Rectal smooth muscle tissue (tissue), 1 donor: Measurements from ENCODE around the gene ARHGAP9.

Experiments
- H3K27ac ChIP-seq: one replicate; pipeline ENCODE4 v1.7.0; 2013; ENCODE audit warnings: low read depth, low read length, inconsistent platforms
- H3K27me3 ChIP-seq: one replicate; pipeline ENCODE4 v1.7.0; 2013; ENCODE audit warnings: low read length; ENCODE audit not compliant: control insufficient read depth, insufficient read depth
- H3K36me3 ChIP-seq: one replicate; pipeline ENCODE4 v1.7.0; 2013; ENCODE audit warnings: low read length; ENCODE audit not compliant: control insufficient read depth, insufficient read depth
- H3K4me1 ChIP-seq: one replicate; pipeline ENCODE4 v1.7.0; 2013; ENCODE audit warnings: low read length; ENCODE audit not compliant: control insufficient read depth, insufficient read depth
- H3K4me3 ChIP-seq: one replicate; pipeline ENCODE4 v1.7.0; 2013; ENCODE audit warnings: low read length
- H3K9ac ChIP-seq: one replicate; pipeline ENCODE4 v1.7.0; 2013; ENCODE audit warnings: low read length

Gene ARHGAP9

DNA sequence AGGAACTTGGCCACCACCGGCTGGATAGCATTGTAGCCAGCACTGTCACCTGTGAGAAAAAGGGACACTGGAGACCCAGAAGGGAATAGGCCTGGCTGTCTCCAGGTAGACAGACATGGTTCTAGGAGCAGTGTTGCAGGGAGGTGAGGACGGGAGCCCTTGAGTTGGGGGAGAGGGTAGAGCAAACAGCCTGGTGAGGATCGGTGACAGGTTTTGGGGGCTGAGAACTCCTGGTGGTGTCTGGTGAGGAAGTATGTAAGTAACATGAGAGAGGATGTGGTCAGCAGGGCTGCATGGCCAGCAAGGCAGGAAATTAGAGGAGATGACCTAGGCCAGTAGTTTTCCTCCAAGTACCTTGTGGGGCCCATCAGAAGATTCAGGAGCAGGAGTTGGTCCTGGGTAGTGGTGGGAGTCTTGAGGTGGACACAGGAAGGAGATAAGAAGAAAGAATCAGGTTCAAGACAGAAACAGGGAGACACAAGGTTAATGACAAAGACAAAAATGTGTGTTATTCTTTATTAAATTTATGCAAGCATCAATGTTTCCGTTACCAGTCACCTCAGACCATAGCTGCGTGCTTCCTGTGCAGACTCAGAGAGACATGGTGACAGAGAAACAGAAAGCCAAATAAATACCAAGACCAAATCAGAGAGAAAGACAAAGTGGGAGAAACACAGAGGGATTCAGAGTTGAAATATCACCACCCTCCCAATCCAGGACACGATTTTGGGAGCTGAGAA, at the start of gene ARHGAP9:
Gene ARHGAP9 (minus strand): TSS at position 491 of the 740 bp plus-strand sequence. CDS start 460 bp downstream, at position 31.
- Histone ChIP-seq H3K9ac (peak within 1 kb of the TSS; percentile 14), H3K36me3 (peaks cover 2% of the 10 kb centered on the region), H3K27ac (no peak within 1 kb of the TSS), H3K4me1 (peaks cover 2% of the 10 kb centered on the region), H3K27me3 (peaks cover 15% of the 10 kb centered on the region), H3K4me3 (peak within 1 kb of the TSS; percentile 33)

DNA sequence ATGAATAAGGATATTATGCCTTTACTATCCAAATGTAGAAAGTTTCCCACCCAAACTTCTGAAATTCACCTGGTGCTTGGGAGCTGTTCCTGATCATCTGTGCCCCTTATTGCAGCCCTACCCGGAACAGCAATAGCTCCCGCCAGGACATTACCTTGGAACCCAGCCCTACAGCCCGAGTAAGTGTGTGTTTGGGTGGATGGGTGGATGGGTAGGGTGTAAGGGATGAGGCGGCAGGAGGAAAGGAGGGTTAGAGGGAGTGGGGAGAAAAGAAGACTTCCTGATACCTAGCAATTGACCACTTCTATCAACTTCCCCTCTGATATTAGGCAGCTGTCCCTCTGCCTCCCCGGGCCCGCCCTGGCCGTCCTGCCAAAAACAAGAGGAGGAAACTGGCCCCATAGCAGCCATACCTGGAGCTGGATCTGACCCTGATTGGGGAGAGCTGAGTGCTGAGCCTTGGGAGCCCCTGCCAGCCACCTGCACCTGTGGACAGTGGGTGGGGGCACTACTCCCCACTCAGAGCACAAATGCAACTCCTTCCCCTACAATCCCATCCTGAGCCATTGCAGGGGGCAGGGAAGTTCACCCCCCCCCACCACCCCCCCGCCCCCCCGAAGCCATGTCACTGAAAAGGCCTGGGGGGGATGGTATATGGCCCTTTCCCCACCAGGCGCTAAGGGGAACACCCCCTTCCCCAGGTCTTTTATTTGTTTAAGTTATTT, 49.3 kb upstream of the ARHGAP9 start:
- Histone ChIP-seq H3K27ac (no peak overlapping the region), H3K9ac (no peak overlapping the region), H3K4me3 (no peak overlapping the region), H3K27me3 (no peaks in the 10 kb centered on the region), H3K4me1 (peaks cover 3% of the 10 kb centered on the region), H3K36me3 (peaks cover 51% of the 10 kb centered on the region)

DNA sequence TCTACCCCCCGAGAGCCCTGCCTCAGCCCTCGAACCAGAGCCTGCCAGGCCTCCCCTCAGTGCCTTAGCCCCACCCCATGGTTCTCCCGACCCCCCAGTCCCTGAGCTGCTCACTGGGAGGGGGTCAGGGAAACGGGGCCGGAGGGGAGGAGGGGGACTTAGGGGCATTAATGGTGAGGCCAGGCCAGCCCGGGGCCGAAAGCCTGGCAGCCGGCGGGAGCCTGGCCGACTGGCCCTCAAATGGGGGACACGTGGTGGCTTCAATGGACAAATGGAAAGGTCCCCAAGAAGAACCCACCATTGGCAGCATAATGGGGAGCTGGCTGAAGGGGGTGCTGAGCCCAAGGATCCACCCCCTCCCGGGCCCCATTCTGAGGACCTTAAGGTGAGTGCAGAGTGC, 48.5 kb upstream of the ARHGAP9 start:
- peaks cover 10% of the 10 kb centered on the region for H3K4me1 ChIP-seq
- H3K9ac ChIP-seq: no peak overlapping the region
- no peaks in the 10 kb centered on the region for H3K27me3 ChIP-seq
- no peak overlapping the region for H3K4me3 ChIP-seq
- peaks cover 46% of the 10 kb centered on the region for H3K36me3 ChIP-seq
- no peak overlapping the region for H3K27ac ChIP-seq

DNA sequence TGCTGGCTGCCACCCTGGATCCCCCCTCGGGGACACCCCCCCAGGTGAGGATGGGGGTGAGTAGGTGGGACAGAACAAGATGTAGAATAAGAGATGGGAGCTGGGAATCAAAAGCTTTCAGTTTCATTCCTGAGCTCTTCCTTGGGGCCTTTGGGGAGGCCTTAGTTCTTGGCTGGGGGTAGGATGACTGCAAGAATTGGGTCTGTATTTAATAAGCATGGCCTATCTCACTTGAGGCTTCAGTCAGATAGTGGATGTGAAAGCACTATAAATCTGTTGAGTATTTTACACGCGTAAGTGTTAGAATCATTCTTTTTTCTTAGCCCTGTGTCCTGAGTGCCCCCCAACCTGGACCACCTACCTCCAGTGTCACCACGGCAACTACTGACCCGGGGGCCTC, 47.5 kb upstream of the ARHGAP9 start:
- Histone ChIP-seq H3K4me1 (peaks cover 10% of the 10 kb centered on the region), H3K27me3 (no peaks in the 10 kb centered on the region), H3K4me3 (no peak overlapping the region), H3K9ac (no peak overlapping the region), H3K27ac (no peak overlapping the region), H3K36me3 (peaks cover 36% of the 10 kb centered on the region)

DNA sequence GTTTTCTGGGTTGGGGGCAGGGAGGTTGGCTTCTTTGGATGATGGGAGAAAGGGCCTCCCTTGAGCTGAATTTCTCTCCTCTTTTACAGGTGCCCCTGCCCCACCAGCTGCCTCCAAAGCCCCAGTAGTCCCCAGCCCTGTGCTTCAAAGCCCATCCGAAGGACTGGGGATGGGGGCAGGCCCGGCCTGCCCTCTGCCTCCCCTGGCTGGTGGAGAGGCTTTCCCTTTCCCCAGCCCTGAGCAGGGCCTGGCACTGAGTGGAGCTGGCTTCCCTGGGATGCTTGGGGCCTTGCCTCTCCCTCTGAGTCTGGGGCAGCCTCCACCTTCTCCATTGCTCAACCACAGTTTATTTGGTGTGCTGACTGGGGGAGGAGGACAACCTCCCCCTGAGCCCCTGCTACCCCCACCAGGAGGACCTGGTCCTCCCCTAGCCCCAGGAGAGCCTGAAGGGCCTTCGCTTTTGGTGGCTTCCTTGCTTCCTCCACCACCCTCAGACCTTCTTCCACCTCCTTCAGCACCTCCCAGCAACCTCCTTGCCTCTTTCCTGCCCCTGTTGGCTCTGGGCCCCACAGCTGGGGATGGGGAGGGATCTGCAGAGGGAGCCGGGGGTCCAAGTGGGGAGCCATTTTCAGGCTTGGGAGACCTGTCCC, 46.9 kb upstream of the ARHGAP9 start:
- Histone ChIP-seq H3K4me1 (peaks cover 16% of the 10 kb centered on the region), H3K4me3 (no peak overlapping the region), H3K36me3 (peaks cover 30% of the 10 kb centered on the region), H3K9ac (no peak overlapping the region), H3K27ac (no peak overlapping the region), H3K27me3 (no peaks in the 10 kb centered on the region)

DNA sequence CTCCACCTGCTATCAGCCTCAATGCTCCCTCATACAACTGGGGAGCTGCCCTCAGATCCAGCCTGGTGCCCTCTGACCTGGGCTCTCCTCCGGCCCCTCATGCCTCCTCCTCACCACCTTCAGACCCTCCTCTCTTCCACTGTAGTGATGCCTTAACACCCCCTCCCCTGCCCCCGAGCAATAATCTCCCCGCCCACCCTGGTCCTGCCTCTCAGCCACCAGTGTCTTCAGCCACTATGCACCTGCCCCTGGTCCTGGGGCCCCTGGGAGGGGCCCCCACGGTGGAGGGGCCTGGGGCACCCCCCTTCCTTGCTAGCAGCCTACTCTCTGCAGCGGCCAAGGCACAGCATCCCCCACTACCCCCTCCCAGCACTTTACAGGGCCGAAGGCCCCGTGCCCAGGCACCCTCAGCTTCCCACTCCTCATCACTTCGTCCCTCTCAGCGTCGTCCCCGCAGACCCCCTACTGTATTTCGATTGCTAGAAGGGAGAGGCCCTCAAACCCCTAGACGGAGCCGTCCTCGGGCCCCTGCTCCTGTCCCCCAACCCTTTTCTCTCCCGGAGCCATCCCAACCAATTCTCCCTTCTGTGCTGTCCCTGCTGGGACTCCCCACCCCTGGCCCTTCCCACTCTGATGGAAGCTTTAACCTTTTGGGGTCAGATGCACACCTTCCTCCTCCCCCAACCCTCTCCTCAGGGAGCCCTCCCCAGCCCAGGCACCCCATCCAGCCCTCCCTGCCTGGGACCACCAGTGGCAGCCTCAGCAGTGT, 46.1 kb upstream of the ARHGAP9 start:
- Histone ChIP-seq H3K9ac (no peak overlapping the region), H3K4me3 (no peak overlapping the region), H3K4me1 (peaks cover 24% of the 10 kb centered on the region), H3K27me3 (no peaks in the 10 kb centered on the region), H3K36me3 (peaks cover 26% of the 10 kb centered on the region), H3K27ac (no peak overlapping the region)

DNA sequence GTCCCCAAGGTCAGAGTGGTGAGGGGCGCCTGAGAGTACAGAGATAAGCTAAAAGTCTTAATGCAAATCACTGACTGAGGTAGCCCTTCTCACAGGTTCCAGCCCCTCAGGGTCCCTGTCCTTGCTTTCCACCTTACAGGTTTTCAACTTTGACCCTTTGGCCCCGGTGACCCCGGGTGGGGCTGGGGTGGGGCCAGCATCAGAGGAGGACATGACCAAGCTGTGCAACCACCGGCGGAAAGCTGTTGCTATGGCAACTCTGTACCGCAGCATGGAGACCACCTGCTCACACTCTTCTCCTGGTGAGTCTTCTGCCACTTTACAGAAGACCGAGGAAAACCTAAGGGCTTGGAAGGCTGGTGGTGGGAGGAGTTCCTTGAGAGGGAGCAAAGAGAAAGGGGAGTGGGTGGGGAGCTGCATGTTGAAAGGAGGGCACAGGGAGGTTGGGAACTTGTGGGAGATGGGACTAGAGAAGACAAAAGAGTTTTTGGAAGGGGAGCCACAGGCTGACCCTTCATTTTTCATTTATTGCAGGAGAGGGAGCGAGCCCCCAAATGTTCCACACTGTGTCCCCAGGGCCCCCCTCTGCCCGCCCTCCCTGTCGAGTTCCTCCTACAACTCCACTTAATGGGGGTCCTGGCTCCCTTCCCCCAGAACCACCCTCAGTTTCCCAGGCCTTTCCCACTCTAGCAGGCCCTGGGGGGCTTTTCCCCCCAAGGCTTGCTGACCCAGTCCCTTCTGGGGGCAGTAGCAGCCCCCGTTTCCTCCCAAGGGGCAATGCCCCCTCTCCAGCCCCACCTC, 45.3 kb upstream of the ARHGAP9 start:
- Histone ChIP-seq H3K27ac (no peak overlapping the region), H3K36me3 (peaks cover 19% of the 10 kb centered on the region), H3K9ac (no peak overlapping the region), H3K4me1 (peaks cover 24% of the 10 kb centered on the region), H3K4me3 (no peak overlapping the region), H3K27me3 (no peaks in the 10 kb centered on the region)

DNA sequence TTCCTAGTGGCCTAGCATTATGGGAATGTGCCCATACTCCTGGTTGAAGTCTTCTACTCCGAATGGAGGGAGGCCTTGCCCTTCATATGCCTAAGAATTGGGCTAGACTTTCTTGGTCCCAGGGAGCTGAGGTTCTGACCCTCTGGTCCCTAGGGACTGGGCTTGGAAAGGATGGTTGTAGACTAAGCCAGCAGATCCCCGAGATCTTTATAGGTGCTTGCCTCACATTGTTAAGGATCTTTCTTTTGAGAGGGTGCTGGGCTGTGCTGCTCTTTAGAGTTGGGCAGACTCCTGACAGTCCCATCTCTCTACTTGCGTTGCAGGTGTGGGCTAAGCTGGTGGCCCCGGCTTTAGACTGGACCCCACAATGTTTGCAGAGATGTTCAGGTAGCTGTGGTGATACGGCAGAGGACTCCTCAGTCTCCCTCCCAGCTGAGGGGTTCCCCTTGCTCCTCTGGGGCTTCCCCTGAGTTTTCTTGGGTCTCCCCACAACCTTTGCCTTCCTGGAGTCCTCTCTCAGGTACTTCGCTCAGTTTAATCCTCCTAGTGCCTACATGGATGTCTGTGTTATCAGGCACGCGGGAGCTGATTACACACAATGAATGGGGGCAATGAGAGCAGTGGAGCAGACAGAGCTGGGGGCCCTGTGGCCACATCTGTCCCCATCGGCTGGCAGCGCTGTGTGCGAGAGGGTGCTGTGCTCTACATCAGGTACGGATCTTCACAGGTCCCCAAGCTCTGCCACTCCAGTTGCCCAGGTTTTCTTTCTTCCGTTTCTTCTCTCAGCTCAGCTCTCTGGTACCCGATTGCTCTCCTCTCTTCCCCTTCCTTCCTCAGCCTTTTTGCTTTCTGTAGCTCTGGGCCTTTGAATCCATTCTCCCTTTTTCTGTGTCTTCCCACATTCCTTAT, 44.3 kb upstream of the ARHGAP9 start:
- H3K27me3 ChIP-seq: no peaks in the 10 kb centered on the region
- H3K36me3 ChIP-seq: peaks cover 13% of the 10 kb centered on the region
- peak overlapping the region; percentile 79 for H3K27ac ChIP-seq
- peak overlapping the region; percentile 76 for H3K4me3 ChIP-seq
- H3K4me1 ChIP-seq: peaks cover 30% of the 10 kb centered on the region
- H3K9ac ChIP-seq: peak overlapping the region; percentile 22

DNA sequence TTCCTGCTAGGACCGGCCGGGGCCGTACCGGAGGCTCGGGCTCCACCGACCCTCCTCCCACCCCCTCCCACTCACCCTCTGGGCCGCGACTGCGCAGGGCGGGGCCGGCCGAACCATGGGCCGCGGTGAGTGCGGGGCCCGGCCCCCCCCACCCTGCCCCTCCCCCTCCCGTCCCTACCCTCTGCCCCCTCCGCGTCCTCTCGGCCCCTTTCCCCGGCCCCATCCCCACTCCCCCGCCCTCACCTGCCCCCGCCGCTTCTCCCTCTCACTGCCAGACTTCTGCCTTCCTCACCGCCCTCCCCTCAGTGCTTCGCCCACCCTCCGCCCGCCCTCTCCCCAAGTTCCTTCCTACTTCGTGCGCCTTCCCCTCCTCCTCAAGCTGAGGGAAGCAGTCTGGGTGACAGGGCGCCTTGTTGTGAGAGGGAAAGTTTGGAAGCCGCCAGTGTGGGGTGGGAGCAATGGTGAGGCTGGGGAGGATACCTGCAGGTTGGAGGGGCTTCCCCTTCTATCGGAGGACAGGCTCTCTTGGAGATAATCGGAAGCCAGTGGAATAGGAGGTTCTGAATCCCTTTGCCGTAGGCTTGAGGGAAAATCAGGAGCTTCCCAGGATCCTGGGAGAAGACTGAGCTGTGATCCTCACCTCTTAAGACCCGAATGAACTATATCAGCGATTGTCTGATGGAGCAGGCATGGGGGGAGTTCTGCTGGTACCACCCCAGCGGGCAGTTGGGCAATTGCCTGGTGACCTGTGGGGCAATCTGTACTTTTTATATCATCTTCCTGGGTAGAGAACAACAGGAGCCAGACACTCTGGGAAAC, 43.4 kb upstream of the ARHGAP9 start:
- peaks cover 37% of the 10 kb centered on the region for H3K4me1 ChIP-seq

DNA sequence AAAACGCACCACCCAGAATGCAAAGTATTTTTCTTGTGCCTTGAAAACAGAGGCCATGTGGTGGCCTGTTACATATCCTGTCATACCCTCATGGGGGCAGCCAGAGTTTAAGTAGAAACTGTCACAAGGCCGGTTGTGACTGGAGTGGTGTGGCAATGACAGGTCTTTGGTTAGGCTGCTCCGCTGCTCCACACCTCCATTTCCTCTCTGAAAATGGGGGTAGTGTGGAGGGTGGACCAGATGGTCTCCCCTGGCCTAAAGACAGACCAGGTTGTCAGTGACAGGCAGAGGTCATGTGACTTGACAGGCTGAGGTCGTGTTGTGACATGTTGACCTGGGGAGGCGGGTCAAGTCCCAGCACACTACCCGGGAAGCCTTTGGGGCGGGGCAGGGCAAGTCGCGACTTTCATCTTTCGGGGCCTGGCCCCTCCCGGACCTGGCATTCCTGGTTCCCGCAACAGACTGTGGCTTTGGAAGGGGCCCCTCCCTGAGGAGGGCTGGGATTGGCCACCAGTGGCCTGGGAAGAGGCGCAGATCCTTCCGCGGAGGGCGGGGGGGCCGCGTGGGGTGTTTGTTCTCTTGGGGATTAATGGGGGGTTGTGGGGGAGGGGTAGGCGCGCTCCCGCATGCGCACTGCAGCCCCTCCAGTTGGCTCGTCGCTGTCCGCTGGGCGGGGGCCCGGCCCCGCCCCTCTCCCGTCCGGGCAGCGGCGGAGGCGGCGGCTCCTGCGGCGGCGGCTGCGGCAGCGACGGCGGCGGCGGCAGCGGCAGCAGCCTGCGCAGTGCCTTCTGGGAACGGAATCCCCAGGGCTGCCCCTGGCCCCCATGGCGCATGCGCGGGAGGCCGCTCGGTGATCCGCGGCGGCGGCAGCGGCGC, 42.6 kb upstream of the ARHGAP9 start, which contains the start of gene MBD6:
Gene MBD6 (plus strand): TSS at position 814 of the 876 bp plus-strand sequence. CDS start 1,480 bp downstream, outside the sequence.
- no peaks in the 10 kb centered on the region for H3K27me3 ChIP-seq
- peak within 1 kb of the TSS; percentile 99 for H3K27ac ChIP-seq
- peaks cover 11% of the 10 kb centered on the region for H3K36me3 ChIP-seq
- peak within 1 kb of the TSS; percentile 82 for H3K9ac ChIP-seq
- peaks cover 42% of the 10 kb centered on the region for H3K4me1 ChIP-seq
- H3K4me3 ChIP-seq: peak within 1 kb of the TSS; percentile 76

More for the DNA sequence above, 43.4 kb upstream of the ARHGAP9 start:
- Histone ChIP-seq H3K27me3 (no peaks in the 10 kb centered on the region), H3K9ac (peak overlapping the region; percentile 63), H3K4me3 (peak overlapping the region; percentile 76), H3K36me3 (peaks cover 10% of the 10 kb centered on the region), H3K27ac (peak overlapping the region; percentile 79)
